Left ventricle myocardium inferior (tissue), 1 donor: ENCODE measurements around the gene SCAMP5. TPM values are rescaled to one million over a fixed set of nuclear protein-coding genes. Genes with fewer than 3 reads are reported as not detected.

Experiments
- DNase-seq: peaks from one replicate; pipeline ENCODE4 v3.0.0-alpha.2; 2020
- H3K27ac ChIP-seq: fragments of 200-600 bp; replicated peaks from 2 replicates; pipeline ENCODE4 v1.8.0; 2021
- H3K27me3 ChIP-seq: fragments of 200-600 bp; 2 replicates; pipeline ENCODE4 v1.8.0; 2021; ENCODE audit warnings: low read depth
- H3K36me3 ChIP-seq: fragments of 200-600 bp; 2 replicates; pipeline ENCODE4 v1.8.0; 2021
- H3K4me1 ChIP-seq: fragments of 200-600 bp; 2 replicates; pipeline ENCODE4 v1.8.0; 2021
- H3K4me3 ChIP-seq: fragments of 200-600 bp; 2 replicates; pipeline ENCODE4 v1.8.0; 2021; ENCODE audit warnings: mild to moderate bottlenecking, moderate library complexity
- H3K9me3 ChIP-seq: fragments of 200-600 bp; replicated peaks from 2 replicates; pipeline ENCODE4 v1.8.0; 2021
- intact Hi-C: fragments of 100-400 bp; cut with micrococcal nuclease; formaldehyde crosslinking; loops from one replicate; pipeline ENCODE4 v1.11.0; 2022
- total RNA-seq: library from RNA; stranded (reverse); fragmentation: NEBNext Ultra II Directional; extraction: Animal tissue kit (Norgen Biotek cat#: 25700); gene quantifications from one replicate; pipeline ENCODE4 v1.2.1, GENCODE V29; 2021
- TF ChIP-seq, protein P1 (sequence below): fragments of 200-600 bp; IDR thresholded peaks from 2 replicates; pipeline ENCODE4 v1.8.0; 2021; ENCODE audit warnings: antibody characterized with exemption, mild to moderate bottlenecking, borderline replicate concordance
- donor health status: DM: no; HTN: yes; CAD: no; lungs with severe emphysema.

Gene SCAMP5
- total RNA-seq, 1 donor from 2014 or later = 3.0 TPM

DNA sequence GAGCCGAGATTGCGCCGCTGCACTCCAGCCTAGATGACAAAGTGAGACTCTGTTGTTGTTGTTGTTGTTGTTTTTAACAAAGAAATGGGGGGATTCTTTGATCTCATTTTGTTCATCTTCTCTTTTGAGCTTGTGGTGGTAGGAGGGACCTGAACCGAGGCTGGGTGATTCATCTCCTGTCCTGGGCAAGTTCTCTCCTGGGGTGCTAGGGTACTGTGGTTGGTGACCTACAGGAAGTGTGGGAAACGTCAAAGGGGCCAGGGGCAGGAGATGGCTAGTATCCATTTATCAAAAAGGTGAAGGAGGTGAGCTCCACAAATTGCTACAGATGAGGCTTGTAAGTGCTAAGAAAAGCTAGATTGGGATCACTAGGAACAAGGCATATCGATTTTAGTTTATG, 42.3 kb downstream of the SCAMP5 start:
- H3K4me3 ChIP-seq = no peak overlapping the region
- DNase-seq = no peak
- no peak overlapping the region for H3K27ac ChIP-seq
- TF ChIP-seq, protein P1, sequence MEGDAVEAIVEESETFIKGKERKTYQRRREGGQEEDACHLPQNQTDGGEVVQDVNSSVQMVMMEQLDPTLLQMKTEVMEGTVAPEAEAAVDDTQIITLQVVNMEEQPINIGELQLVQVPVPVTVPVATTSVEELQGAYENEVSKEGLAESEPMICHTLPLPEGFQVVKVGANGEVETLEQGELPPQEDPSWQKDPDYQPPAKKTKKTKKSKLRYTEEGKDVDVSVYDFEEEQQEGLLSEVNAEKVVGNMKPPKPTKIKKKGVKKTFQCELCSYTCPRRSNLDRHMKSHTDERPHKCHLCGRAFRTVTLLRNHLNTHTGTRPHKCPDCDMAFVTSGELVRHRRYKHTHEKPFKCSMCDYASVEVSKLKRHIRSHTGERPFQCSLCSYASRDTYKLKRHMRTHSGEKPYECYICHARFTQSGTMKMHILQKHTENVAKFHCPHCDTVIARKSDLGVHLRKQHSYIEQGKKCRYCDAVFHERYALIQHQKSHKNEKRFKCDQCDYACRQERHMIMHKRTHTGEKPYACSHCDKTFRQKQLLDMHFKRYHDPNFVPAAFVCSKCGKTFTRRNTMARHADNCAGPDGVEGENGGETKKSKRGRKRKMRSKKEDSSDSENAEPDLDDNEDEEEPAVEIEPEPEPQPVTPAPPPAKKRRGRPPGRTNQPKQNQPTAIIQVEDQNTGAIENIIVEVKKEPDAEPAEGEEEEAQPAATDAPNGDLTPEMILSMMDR = no peak
- no peaks in the 10 kb centered on the region for H3K27me3 ChIP-seq
- peaks cover 19% of the 10 kb centered on the region for H3K4me1 ChIP-seq
- H3K9me3 ChIP-seq = no peaks in the 10 kb centered on the region
- intact Hi-C loops = no loop called here
- no peaks in the 10 kb centered on the region for H3K36me3 ChIP-seq

DNA sequence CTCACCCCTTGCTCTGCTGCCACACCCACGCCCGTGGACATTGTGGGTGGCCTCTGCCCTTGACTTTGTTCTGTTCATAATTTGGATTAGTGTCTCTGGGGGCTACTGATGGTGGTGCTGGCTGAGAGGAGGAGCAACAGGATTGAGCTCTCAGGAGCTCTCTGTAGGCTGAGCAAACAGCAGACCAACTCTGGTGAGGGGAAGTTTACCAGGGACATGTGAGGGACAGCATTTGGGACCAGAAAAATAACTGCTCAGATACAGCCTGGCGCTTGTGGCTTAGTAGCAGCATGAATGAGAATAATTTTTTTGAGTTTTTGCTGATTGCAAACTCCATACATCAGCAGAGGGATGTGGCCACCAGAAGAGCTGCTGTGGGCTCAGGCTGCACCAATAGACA, 42.9 kb downstream of the SCAMP5 start:
- H3K27ac ChIP-seq = no peak overlapping the region
- intact Hi-C loops = no loop called here

DNA sequence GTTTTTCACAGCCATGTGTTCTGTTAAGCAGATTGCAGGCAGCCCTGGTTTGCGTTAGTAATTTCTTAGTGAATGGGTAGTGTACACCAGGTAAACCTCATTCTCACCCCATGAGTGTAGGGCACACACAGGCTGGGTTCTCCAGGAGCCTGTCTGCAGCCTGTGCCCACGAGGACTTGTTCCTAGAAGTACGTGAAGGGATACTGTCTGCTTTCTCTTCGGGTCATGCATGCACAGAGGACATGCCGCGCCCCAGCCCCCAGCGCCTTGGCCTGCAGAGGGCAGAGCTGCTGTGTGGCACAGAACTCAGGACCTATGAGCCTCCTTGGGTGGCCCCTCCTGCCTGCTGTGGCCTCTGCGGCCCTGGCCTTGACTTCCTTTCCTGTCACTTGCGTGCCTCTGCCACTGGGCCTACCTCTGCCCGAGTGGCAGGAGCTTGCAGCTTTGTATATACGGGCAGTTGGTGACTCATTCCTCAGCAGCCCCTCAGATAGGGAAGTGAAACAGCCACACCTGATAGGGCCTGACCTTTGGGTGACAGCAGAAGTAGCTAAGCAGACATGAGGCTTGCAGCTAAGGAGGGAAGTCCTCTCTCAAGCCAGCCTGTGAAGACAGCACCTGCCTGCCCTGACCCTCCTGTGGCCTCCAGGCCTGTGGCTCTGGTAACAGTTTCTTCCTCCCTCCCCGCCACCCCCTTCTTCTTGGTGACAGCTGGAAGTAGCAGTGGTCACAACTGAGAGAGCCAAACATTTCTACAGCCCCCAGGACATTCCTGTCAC, 47.6 kb downstream of the SCAMP5 start:
- H3K4me1 ChIP-seq = peaks cover 64% of the 10 kb centered on the region
- no peaks in the 10 kb centered on the region for H3K36me3 ChIP-seq
- intact Hi-C loops = loop anchor here (2.0 kb wide), 1 partner anchor 160 kb away; no protein-coding TSS in a partner anchor
- TF ChIP-seq, protein P1 = peak; percentile 73
- H3K27ac ChIP-seq = peak overlapping the region; percentile 97
- peak overlapping the region; percentile 49 for H3K4me3 ChIP-seq
- no peaks in the 10 kb centered on the region for H3K27me3 ChIP-seq
- DNase-seq = peak; percentile 85
- no peaks in the 10 kb centered on the region for H3K9me3 ChIP-seq

More for the DNA sequence above, 42.9 kb downstream of the SCAMP5 start:
- TF ChIP-seq, protein P1 = no peak
- no peak for DNase-seq
- Histone ChIP-seq H3K9me3 (no peaks in the 10 kb centered on the region), H3K36me3 (no peaks in the 10 kb centered on the region), H3K27me3 (no peaks in the 10 kb centered on the region), H3K4me1 (peaks cover 24% of the 10 kb centered on the region), H3K4me3 (no peak overlapping the region)

DNA sequence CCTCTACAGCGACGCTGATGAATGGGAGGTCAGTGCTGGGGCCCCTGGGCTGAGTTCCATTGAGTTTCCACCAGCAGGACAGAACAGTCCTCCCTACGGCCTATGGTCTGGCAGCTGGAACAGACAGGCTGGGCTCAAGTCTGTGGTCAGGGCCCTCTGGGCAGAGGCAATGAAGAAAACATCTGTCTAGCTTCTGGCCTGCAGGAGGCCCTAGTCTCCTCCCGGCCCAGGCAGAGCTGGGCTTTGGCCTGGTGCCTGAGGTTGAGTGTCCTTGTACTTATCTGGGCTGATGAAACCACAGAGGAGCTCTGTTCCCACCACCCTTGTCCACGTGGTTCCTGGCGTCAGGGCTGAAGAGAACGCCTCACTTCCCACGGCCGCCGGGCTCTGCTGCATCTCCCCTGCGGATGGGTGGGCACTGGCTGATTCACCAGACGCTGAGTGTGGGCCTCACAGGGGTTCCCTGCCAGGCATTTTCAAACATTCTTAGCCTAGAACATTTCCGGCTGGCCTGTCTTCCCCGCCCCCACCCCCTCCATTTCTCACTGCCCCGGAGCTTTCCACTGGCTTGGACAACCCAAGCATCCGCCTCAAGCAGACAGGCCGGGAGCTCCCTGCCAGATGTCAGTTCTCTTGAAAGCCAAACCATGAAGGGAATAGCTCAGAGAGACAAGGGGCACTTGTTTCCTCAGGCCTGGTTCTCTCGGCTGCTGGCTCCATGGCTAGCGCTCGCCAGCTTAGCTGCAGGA, 48.3 kb downstream of the SCAMP5 start:
- Histone ChIP-seq H3K4me1 (peaks cover 72% of the 10 kb centered on the region), H3K27ac (peak overlapping the region; percentile 97), H3K9me3 (no peaks in the 10 kb centered on the region), H3K36me3 (no peaks in the 10 kb centered on the region), H3K4me3 (peak overlapping the region; percentile 49), H3K27me3 (no peaks in the 10 kb centered on the region)
- TF ChIP-seq, protein P1 = peak; percentile 68
- intact Hi-C loops = loop anchor here (2.0 kb wide), 1 partner anchor 159 kb away; no protein-coding TSS in a partner anchor
- DNase-seq = peak; percentile 98

DNA sequence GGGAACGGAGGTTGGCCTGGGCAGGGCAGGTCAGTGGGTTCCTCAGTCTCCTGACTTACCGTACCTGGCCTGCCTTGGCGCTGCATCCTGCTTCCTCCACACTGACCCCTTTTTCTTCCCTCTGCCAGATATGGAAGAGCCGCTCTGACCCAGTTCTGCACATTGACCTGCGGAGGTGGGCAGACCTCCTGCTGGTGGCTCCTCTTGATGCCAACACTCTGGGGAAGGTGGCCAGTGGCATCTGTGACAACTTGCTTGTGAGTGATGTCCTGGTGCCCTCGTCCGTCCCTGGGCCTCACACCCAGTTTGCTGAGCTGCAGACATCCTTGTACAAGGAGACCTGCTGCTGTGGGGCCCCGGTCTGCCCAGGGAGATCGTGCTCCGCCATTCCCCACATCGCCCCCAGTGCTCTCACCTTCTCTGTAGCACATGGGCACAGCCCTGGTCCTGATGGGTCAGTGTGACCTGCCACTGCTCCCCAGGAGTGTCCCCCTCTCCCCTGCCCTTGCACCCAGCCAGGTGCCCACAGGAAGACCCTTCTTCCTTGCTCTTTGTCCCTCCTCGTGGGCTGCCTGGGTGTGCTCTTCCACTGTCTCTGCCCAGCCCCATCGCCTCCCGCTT, 49.0 kb downstream of the SCAMP5 start:
- Histone ChIP-seq H3K4me1 (peaks cover 79% of the 10 kb centered on the region), H3K27ac (peak overlapping the region; percentile 97), H3K36me3 (no peaks in the 10 kb centered on the region), H3K9me3 (no peaks in the 10 kb centered on the region), H3K27me3 (no peaks in the 10 kb centered on the region), H3K4me3 (peak overlapping the region; percentile 49)
- TF ChIP-seq, protein P1 = no peak
- no peak for DNase-seq
- intact Hi-C loops = no loop called here
